Measurements from ENCODE around the gene TUBA4B.
A peak's percentile ranks its signal among the peaks of the same experiment; 100 is the strongest.

The TUBA4B gene

GRCh38 chr2:219223831-219224610 is 29.0 kb upstream of the TUBA4B start:
- Mint-ChIP-seq H3K4me1 (peaks cover 39% of the 10 kb centered on the region), H3K27me3 (no peaks in the 10 kb centered on the region), H3K27ac (ENCODE audit: low read depth) (no peak overlapping the region), H3K36me3 (ENCODE audit: insufficient read depth) (peaks cover 41% of the 10 kb centered on the region), H3K4me3 (no peak overlapping the region), H3K9me3 (no peaks in the 10 kb centered on the region)
- ATAC-seq (replicated peaks; ENCODE audit: extremely low read depth, poor library complexity, severe bottlenecking) (no peak), DNase-seq (ENCODE audit: low spot score in 2 of 2) (no peak)

- peaks cover 43% of the 10 kb centered on the region for H3K36me3 Mint-ChIP-seq (ENCODE audit: insufficient read depth)
These were observed 27.7 kb upstream of the TUBA4B start for GRCh38 chr2:219225350-219225749.

GRCh38 chr2:219228041-219228910 is 24.8 kb upstream of the TUBA4B start:
- H3K4me1 Mint-ChIP-seq, result peaks cover 61% of the 10 kb centered on the region
- peak overlapping the region; percentile 97 for H3K4me3 Mint-ChIP-seq
- DNase-seq (ENCODE audit: low spot score in 2 of 2), result no peak
- ATAC-seq (replicated peaks; ENCODE audit: extremely low read depth, poor library complexity, severe bottlenecking), result no peak
- no peaks in the 10 kb centered on the region for H3K27me3 Mint-ChIP-seq
- peaks cover 39% of the 10 kb centered on the region for H3K36me3 Mint-ChIP-seq (ENCODE audit: insufficient read depth)
- peak overlapping the region; percentile 72 for H3K27ac Mint-ChIP-seq (ENCODE audit: low read depth)
- no peaks in the 10 kb centered on the region for H3K9me3 Mint-ChIP-seq

More at GRCh38 chr2:219225350-219225749, 27.7 kb upstream of the TUBA4B start:
- peak overlapping the region; percentile 13 for H3K27ac Mint-ChIP-seq (ENCODE audit: low read depth)
- no peaks in the 10 kb centered on the region for H3K9me3 Mint-ChIP-seq
- H3K4me3 Mint-ChIP-seq, result no peak overlapping the region
- H3K27me3 Mint-ChIP-seq, result no peaks in the 10 kb centered on the region
- DNase-seq (ENCODE audit: low spot score in 2 of 2) (no peak), ATAC-seq (replicated peaks; ENCODE audit: extremely low read depth, poor library complexity, severe bottlenecking) (no peak)
- peaks cover 50% of the 10 kb centered on the region for H3K4me1 Mint-ChIP-seq

GRCh38 chr2:219228911-219229304 is 24.1 kb upstream of the TUBA4B start:
- Mint-ChIP-seq H3K27ac (ENCODE audit: low read depth) (peak overlapping the region; percentile 98), H3K9me3 (no peaks in the 10 kb centered on the region)

GRCh38 chr2:219229305-219230058 is 23.6 kb upstream of the TUBA4B start, which contains the start of the genes ANKZF1 and ATG9A:
Gene ANKZF1, plus strand, starts transcription at chr2:219229806. Its CDS starts 452 bp downstream, at chr2:219230258.
Gene ATG9A, minus strand, starts transcription at chr2:219229636. Its CDS starts 1,612 bp downstream, at chr2:219228024.
- peak; percentile 96 for ATAC-seq (replicated peaks; ENCODE audit: extremely low read depth, poor library complexity, severe bottlenecking)
- peaks cover 72% of the 10 kb centered on the region for H3K4me1 Mint-ChIP-seq
- peak within 1 kb of the TSS; percentile 97 for H3K4me3 Mint-ChIP-seq

More at GRCh38 chr2:219228911-219229304, 24.1 kb upstream of the TUBA4B start:
- Mint-ChIP-seq H3K4me3 (peak overlapping the region; percentile 97), H3K27me3 (no peaks in the 10 kb centered on the region), H3K36me3 (ENCODE audit: insufficient read depth) (peaks cover 39% of the 10 kb centered on the region), H3K4me1 (peaks cover 67% of the 10 kb centered on the region)
- ATAC-seq (replicated peaks; ENCODE audit: extremely low read depth, poor library complexity, severe bottlenecking) (peak; percentile 6), DNase-seq (ENCODE audit: low spot score in 2 of 2) (peak in 1 of 2 donors; percentile 21)

GRCh38 chr2:219230059-219230540 is 22.9 kb upstream of the TUBA4B start:
- DNase-seq (ENCODE audit: low spot score in 2 of 2) (no peak), ATAC-seq (replicated peaks; ENCODE audit: extremely low read depth, poor library complexity, severe bottlenecking) (peak; percentile 10)
- H3K9me3 Mint-ChIP-seq, result no peaks in the 10 kb centered on the region
- peak overlapping the region; percentile 97 for H3K4me3 Mint-ChIP-seq
- H3K27ac Mint-ChIP-seq (ENCODE audit: low read depth), result peak overlapping the region; percentile 98
- peaks cover 47% of the 10 kb centered on the region for H3K36me3 Mint-ChIP-seq (ENCODE audit: insufficient read depth)
- peaks cover 71% of the 10 kb centered on the region for H3K4me1 Mint-ChIP-seq
- H3K27me3 Mint-ChIP-seq, result no peaks in the 10 kb centered on the region

More at GRCh38 chr2:219229305-219230058, 23.6 kb upstream of the TUBA4B start, which contains the start of the genes ANKZF1 and ATG9A:
- DNase-seq (ENCODE audit: low spot score in 2 of 2), result peak; percentile 92 to 99
- Mint-ChIP-seq H3K9me3 (no peaks in the 10 kb centered on the region), H3K27ac (ENCODE audit: low read depth) (peak within 1 kb of the TSS; percentile 98), H3K36me3 (ENCODE audit: insufficient read depth) (peaks cover 43% of the 10 kb centered on the region), H3K27me3 (no peaks in the 10 kb centered on the region)

- Mint-ChIP-seq H3K4me3 (no peak overlapping the region), H3K27ac (ENCODE audit: low read depth) (no peak overlapping the region)
- no peak for ATAC-seq (replicated peaks; ENCODE audit: extremely low read depth, poor library complexity, severe bottlenecking)
These were observed 18.7 kb upstream of the TUBA4B start for GRCh38 chr2:219234331-219234730.

GRCh38 chr2:219243291-219243761 is 9.7 kb upstream of the TUBA4B start:
- Mint-ChIP-seq H3K36me3 (ENCODE audit: insufficient read depth) (peaks cover 27% of the 10 kb centered on the region), H3K27me3 (no peaks in the 10 kb centered on the region), H3K4me3 (peak overlapping the region; percentile 13), H3K9me3 (no peaks in the 10 kb centered on the region), H3K4me1 (peaks cover 37% of the 10 kb centered on the region), H3K27ac (ENCODE audit: low read depth) (no peak overlapping the region)
- no peak for DNase-seq (ENCODE audit: low spot score in 2 of 2)
- no peak for ATAC-seq (replicated peaks; ENCODE audit: extremely low read depth, poor library complexity, severe bottlenecking)

More at GRCh38 chr2:219234331-219234730, 18.7 kb upstream of the TUBA4B start:
- H3K36me3 Mint-ChIP-seq (ENCODE audit: insufficient read depth), result peaks cover 54% of the 10 kb centered on the region
- peaks cover 54% of the 10 kb centered on the region for H3K4me1 Mint-ChIP-seq
- no peaks in the 10 kb centered on the region for H3K27me3 Mint-ChIP-seq
- no peak for DNase-seq (ENCODE audit: low spot score in 2 of 2)
- H3K9me3 Mint-ChIP-seq, result no peaks in the 10 kb centered on the region

- Mint-ChIP-seq H3K27ac (ENCODE audit: low read depth) (peak overlapping the region; percentile 94), H3K27me3 (no peaks in the 10 kb centered on the region), H3K9me3 (no peaks in the 10 kb centered on the region), H3K4me1 (peaks cover 52% of the 10 kb centered on the region), H3K36me3 (ENCODE audit: insufficient read depth) (peaks cover 38% of the 10 kb centered on the region), H3K4me3 (peak overlapping the region; percentile 78)
- no peak for DNase-seq (ENCODE audit: low spot score in 2 of 2)
- no peak for ATAC-seq (replicated peaks; ENCODE audit: extremely low read depth, poor library complexity, severe bottlenecking)
These were observed 8.3 kb upstream of the TUBA4B start for GRCh38 chr2:219244789-219245147.

- ATAC-seq (replicated peaks; ENCODE audit: extremely low read depth, poor library complexity, severe bottlenecking) (peak; percentile 63), DNase-seq (ENCODE audit: low spot score in 2 of 2) (peak; percentile 79 to 82)
- no peaks in the 10 kb centered on the region for H3K9me3 Mint-ChIP-seq
- peaks cover 43% of the 10 kb centered on the region for H3K36me3 Mint-ChIP-seq (ENCODE audit: insufficient read depth)
- peak within 1 kb of the TSS; percentile 94 for H3K27ac Mint-ChIP-seq (ENCODE audit: low read depth)
- peaks cover 57% of the 10 kb centered on the region for H3K4me1 Mint-ChIP-seq
- peak within 1 kb of the TSS; percentile 78 for H3K4me3 Mint-ChIP-seq
- no peaks in the 10 kb centered on the region for H3K27me3 Mint-ChIP-seq
These were observed 7.7 kb upstream of the TUBA4B start, which contains the start of the genes GLB1L and STK16 for GRCh38 chr2:219245148-219245898. Gene GLB1L, minus strand, starts transcription at chr2:219245444. Its CDS starts 1,871 bp downstream, at chr2:219243573. Gene STK16, plus strand, starts transcription at chr2:219245479. Its CDS starts 521 bp downstream, at chr2:219246000.

- DNase-seq (ENCODE audit: low spot score in 2 of 2) (no peak), ATAC-seq (replicated peaks; ENCODE audit: extremely low read depth, poor library complexity, severe bottlenecking) (no peak)
- peaks cover 63% of the 10 kb centered on the region for H3K4me1 Mint-ChIP-seq
- peak overlapping the region; percentile 94 for H3K27ac Mint-ChIP-seq (ENCODE audit: low read depth)
- H3K27me3 Mint-ChIP-seq, result no peaks in the 10 kb centered on the region
- peaks cover 48% of the 10 kb centered on the region for H3K36me3 Mint-ChIP-seq (ENCODE audit: insufficient read depth)
- H3K9me3 Mint-ChIP-seq, result no peaks in the 10 kb centered on the region
- peak overlapping the region; percentile 78 for H3K4me3 Mint-ChIP-seq
These were observed 7.2 kb upstream of the TUBA4B start for GRCh38 chr2:219245899-219246230.
